KG1 (cell line): ENCODE data around the gene AP3D1.
"Not testable (repeated sequence)": the region's sequence is repeated elsewhere in the genome, so short reads cannot be mapped to it uniquely, and the experiment has no call there.

ENCODE experiments used
- DNase-seq: peaks from one replicate; lab custom pipeline; 2025; lab: John Stamatoyannopoulos, UW

Gene AP3D1

DNA sequence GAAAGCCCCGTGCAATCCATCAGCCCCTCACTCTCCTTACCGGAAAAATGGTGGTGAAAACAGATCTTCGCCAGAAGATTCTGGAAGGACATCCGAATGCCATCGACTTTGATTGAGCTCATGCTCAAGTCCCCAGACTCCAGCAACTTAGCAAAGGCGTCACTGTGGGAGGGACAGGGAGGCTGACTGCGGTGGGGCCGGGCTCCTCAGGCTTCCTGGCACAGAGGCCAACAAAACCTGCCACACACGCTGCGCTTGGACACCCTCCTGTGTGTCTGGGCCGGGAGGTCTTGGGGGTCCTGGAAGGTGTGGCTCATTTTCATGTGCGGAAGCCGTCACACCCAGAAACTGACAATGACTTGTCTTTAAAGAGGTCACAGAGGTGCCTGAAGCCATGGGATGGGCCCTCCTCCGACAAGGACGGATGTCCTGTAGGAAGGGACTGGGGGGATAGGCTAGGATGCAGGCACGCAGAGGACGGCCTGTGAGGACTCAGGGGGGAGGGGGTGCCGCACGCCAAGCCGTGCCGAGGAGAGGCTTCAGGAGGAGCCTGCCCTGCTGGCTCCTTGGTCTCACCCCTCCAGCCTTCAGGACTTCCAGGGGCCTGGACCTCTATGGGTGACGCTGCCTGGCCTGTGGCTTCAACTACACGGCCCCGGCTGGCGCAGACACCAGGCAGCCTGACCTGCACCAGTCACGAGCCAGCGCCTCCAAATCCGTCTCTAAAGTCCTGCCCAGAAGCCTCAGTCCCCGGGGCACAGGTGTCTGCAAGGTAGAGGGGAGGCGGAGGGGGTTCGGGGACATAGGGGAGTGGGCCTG, 42.1 kb downstream of the AP3D1 start:
- no peak for DNase-seq

DNA sequence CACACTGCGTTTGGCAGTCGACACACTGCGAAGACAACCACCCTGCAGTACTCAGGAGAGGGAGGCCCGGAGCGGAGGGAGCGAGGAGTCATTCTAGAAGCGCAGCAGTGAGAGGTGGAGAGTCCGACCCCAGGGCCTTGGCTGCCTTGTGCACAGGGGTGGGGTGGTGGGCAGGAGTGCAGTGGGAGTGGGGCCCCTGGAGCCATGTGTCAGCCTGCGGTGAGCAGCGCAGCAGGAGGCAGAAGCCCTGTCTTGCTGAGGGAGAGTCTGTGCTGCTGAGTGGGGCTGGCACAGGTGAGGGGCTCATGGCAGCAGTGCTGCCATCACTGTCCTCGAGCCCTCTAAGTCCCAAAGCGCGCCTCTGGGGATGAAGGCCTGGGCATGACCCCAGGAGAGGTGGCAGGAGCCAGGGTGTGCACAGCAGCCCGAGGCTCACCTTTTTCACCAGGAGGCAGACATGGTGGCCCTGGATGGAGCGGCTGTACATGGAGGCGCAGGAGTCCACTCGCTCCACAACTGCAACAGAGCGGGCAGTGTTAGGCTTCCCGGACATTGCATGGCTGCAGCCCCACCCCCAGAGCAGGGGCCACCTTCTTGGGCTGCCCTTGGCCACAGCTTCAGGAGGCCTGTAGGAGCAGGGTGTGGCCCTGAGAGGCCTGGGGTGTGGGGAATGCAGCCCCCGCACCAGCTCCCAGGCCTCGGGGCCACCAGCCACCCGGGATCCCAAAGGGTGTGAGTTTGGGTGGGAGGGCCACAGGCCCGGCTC, 42.9 kb downstream of the AP3D1 start:
- DNase-seq = no peak

DNA sequence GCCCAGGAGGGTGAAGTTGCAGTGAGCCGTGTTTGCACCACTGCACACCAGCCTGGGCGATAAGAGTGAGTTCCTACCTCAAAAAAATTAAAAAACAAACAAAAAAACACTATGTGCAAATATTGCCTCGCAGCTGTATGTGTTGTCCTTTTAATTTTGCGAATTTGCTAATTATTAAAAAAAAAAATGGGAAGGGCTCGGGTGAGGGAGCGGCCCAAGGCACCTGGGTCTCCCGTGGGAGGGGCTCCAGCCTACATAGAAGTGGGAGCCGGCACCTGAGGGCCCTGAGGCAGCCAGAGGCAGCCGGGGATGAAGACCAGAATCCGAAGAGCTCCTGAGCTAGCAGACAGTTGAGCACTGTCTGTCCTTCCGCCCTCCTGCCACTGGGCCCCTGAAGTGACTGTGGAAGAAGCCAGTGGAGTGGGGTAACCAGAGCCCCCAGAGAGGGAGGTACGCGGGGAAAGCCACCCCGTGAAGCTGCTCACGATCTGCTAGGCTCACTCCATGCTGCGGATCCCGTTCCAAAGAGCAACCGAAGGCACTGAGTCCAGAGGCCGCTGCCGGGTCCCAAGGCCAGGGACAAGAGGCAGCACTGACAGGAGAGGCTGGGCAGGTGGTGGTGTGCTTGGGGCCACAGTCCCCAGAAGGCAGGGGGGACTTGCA, 48.2 kb downstream of the AP3D1 start:
- no peak for DNase-seq

DNA sequence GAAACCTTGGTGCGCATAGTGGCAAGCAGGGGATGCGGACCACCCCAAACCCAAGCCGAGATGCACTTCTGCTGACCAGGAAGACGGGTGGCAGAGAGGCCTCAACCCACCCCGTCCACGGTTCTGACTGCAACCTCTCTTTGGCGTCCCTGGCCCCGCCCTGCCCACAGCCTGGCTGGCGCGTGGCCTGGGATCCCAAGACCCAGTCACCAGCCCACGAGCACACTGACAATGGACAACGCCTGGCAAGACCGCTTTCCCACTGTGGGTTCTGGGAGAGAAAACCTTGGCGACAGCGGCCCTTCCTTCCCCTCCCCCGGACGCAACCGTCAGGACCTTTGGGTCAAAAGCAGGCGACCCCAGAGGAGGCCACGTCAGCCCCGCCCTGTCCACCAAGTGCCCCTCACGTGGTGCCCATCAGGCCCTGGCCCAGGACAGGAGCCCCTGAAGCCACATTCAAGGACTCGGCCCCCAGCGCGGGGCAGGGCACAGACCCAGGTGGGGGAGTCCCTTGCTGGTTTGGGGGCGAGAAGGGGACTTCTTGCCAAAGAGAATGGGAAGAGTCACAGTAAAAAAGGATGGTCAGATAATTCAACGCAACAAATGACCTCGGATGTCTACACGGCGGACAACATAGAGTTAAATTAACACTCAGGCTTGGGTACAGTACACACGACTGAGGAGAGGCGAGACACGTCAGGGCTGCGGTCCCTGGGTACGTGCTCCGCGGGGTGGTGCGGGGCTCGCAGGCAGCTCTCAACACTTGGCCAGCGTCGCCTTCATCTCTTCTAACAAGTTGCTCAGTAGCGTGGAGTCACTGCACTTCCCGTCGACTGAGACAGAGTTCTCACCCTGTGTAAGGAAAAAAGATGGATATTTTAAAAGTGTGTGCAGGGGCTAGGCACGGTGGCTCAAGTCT, 49.7 kb downstream of the AP3D1 start:
- no peak for DNase-seq

DNA sequence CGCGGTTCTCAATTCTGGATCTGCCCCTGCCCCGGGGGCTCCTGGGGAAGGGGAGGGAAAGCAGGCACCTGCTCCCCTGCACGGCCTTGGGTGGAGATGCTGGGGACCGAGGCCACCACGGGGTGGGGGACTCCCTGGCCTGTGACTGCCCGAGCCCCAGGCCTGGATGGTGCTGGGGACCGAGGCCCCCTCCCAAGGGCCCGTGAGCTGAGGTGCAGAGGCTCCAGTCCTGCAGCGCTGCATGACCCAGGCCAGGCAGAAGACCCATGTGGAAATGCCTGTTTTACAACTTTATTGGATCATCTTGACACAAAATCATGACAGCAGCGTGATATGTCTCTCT, 50.7 kb downstream of the AP3D1 start:
- no peak for DNase-seq

DNA sequence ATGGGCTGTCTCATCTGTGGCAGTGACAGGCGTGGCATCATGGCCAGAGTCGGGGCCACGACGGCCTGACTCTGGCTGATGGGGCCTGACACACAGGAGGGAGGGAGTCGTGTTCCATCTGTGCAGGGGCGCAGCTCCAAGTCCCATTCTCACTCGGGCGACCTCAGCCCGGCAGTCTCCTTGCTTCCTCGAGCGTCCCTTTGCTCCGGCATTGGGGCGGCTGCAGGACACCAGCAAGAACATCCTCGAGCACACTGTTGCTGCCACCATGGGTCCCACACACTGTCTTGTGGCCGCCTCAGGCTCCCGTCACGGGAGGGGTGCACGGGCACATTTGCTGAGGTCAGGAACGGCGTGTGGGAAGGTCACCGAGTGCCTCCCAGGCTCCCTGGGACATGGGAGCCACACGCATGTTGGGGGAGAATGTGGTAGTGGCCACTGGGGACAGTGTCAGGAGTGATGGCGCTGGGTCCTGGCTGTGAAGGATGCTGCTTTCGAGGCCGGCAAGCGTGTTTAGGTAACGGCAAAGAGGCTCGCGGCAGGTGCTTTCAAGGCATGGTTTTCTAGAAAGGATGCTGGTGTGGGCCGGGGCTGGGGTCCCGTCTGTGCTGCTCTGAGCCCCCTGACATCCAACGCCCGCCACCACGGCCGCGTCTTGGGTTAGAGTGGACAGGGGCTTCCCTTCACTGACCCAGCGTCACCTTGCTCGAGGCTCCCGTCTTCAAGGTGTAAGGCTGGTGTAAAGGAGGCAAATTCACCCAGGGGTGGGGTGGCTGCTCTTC, 51.2 kb downstream of the AP3D1 start:
- no peak for DNase-seq

DNA sequence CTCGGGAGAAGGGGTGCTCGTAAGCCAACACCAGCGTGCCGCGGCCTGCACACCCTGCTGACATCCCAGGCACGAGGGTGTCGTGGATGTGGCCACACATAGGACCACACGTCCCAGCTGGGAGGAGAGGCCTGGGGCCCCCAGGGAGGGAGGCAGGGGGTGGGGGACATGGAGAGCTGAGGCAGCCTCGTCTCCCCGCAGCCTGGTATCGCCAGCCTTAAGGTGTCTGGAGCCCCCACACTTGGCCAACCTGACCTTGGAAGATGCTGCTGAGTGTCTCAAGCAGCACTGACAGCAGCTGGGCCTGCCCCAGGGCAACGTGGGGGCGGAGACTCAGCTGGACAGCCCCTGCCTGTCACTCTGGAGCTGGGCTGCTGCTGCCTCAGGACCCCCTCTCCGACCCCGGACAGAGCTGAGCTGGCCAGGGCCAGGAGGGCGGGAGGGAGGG, 52.3 kb downstream of the AP3D1 start:
- no peak for DNase-seq

DNA sequence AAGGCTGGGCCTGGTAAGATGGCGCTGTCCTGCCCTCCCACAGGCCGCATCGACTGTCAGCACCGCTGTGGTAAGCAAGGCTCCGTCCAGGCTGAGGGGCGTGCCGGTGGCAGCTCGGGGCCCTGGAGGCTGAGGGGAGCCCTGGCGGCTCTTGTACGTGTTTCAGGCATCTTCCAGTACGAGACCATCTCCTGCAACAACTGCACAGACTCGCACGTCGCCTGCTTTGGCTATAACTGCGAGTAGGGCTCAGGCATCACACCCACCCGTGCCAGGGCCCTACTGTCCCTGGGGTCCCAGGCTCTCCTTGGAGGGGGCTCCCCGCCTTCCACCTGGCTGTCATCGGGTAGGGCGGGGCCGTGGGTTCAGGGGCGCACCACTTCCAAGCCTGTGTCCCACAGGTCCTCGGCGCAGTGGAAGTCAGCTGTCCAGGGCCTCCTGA, 53.5 kb downstream of the AP3D1 start:
- DNase-seq = no peak

DNA sequence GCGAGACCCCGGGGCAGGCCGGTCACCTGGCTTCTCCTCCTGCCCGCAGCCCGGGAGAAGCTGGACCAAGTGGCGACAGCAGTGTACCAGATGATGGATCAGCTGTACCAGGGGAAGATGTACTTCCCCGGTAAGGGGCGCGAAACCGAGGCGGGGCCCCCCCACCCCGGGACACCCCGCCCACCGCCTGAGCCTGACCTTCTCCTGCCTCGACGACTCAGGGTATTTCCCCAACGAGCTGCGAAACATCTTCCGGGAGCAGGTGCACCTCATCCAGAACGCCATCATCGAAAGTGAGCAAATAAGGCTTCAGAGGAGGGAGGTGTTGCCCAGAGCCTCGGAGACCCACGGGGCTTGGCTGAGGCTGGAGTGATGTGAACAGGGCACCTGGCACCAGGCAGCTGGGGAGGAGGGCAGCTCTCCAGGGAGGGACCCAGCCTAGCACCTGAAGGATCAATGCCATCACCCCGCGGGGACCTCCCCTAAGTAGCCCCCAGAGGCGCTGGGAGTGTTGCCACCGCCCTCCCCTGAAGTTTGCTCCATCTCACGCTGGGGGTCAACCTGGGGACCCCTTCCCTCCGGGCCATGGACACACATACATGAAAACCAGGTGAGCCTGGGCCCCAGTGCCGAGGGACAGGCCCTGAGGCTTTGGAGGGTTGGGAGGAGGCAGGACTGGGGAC, 54.0 kb downstream of the AP3D1 start:
- DNase-seq = no peak

DNA sequence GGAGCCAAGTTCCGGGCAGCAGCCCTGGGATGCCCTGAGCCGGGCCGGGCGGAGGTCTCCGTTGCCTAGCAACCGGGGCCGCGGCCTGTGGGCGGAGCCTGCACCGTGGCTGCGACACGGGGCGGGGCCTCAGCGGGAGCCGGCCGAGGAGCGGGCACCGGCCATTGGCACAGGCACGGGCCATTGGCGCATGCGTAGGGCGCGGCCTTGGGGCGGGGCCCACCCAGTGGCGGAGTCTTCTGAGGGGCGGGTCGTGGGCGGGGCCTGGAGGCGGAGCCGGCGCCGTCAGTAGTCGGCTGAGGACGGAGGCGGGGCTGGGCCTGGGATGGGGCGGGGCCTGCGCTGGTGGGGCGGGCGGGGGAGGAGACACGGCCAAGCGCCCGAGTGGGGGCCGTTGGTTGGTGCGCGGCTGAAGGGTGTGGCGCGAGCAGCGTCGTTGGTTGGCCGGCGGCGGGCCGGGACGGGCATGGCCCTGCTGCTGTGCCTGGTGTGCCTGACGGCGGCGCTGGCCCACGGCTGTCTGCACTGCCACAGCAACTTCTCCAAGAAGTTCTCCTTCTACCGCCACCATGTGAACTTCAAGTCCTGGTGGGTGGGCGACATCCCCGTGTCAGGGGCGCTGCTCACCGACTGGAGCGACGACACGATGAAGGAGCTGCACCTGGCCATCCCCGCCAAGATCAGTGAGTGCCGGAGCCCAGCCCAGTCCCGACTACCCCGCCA, 54.7 kb downstream of the AP3D1 start, which contains the start of gene IZUMO4:
TSS of gene IZUMO4 (plus strand) at position 436 of the 723 bp plus-strand sequence. CDS start at position 467, 31 bp downstream.
- peak; percentile 88 for DNase-seq

DNA sequence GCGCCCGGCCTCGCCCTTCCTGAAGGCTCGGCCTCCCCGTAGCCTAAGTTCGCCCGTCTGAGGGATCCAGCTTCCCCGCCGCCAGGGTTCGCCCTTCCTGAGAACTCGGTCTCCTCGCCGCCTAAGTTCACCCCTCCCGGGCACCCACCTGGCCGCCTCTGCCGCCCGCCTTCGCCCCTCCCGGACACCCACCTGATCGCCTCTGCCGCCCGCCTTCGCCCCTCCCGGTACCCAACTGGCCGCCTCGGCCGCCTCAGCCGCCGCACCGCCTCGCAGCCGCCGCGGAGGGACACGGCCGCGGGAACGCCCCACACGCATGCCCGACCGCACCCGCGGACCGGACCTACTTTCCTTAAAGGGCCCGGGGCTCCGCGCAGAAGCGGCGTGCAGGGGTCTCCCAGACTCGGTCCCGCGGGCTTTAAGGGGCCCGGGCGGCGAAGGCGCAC, 55.3 kb downstream of the AP3D1 start, which contains the start of gene MOB3A:
TSS of gene MOB3A (minus strand) at position 293 of the 446 bp plus-strand sequence. CDS start 17,766 bp downstream, outside the sequence.
- DNase-seq = peak; percentile 88

DNA sequence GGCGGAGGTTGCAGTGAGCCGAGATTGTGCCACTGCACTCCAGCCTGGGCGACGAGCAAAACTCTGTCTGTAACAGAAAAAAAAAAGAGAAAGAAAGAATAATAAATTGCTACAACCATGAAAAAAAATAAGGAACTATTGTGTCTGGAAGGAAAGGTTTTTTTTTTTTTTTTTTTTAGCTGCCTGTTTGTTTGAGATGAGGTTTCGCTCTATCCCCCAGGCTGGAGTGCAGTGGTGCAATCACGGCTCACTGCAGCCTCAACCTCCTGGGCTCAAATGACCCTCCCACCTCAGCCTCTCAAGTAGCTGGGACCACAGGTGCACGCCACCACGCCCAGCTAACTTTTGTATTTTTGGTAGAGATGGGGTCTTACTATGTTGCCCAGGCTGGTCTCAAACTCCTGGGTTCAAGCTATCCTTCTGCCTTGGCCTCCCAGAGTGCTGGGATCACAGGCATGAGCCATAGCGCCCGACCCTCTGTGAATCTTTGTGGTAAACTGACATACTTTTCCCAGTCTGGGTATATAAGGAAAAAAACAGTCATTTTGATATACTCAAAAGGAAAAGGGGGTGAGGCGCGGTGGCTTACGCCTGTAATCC, 59.3 kb downstream of the AP3D1 start:
- DNase-seq = not testable (repeated sequence)

DNA sequence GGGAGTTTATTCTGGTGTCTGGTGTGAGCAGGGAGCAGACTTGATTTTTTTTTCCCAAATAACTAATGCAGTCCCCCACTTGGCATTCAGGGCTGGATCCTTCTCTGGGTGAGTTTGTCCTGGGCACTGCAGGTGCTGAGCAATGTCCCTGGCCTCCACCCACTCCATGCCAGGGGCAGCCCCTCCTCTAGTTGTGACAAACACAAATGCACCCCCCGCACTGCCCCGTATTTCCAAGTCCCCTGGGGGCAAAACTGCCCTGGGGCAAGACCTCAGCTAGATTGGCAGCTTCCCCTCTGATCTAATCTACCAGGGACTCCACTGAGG, 61.7 kb downstream of the AP3D1 start:
- no peak for DNase-seq

DNA sequence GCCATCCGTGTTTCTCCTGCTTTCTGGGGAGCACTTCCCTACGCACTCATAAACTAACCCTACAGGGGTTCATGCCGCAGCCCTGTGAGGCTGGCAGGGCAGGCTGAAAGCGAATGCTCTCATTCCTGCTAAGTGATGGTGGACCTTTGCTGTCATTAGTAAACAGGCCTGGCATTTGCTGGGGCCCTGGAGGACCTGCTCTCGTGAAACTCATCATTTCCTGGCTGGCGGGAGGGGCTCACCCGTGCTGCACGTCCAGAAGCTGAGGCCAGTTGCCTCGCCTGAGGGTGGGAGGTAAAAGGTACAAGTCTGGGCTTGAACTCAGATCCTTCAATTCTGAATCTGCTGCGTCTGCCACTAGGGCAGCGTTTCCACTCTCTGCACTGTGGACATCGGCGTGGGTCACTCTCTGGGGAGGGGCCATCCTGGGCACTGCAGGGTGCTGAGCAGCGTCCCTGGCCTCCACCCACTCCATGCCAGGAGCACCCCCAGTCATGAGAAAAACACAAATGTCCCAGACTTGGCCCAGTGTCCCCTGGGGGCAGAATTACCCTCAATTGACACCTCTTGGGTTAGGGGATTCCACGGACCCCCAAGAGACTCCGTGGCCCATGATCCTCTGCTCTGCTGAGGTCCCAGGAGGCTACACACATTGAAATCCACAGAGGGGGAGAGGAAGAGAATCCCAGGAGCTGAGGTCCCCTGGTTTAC, 62.2 kb downstream of the AP3D1 start:
- no peak for DNase-seq

DNA sequence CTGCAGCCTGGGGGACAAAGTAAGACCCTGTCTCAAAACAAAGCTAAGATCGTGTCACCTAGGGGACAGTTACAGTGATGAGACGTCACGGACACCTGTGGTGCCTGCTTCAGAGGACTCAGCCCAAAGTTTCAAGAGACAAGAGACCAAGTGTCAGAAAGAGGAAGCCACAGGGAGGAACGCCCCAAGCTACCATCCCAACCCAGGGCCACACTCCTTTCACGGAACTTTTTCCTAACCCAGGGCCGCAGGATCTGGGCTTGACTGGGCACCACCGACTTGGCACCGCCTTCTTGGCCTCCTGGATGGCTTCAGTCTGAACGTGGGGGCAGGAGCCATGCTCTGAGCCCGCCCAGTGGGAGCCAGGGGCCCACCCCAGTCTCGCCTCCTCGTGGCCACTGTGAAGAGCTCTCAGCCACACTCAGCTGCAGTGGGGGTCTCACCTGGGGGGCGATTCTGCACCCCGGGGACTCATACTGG, 63.7 kb downstream of the AP3D1 start:
- no peak for DNase-seq

DNA sequence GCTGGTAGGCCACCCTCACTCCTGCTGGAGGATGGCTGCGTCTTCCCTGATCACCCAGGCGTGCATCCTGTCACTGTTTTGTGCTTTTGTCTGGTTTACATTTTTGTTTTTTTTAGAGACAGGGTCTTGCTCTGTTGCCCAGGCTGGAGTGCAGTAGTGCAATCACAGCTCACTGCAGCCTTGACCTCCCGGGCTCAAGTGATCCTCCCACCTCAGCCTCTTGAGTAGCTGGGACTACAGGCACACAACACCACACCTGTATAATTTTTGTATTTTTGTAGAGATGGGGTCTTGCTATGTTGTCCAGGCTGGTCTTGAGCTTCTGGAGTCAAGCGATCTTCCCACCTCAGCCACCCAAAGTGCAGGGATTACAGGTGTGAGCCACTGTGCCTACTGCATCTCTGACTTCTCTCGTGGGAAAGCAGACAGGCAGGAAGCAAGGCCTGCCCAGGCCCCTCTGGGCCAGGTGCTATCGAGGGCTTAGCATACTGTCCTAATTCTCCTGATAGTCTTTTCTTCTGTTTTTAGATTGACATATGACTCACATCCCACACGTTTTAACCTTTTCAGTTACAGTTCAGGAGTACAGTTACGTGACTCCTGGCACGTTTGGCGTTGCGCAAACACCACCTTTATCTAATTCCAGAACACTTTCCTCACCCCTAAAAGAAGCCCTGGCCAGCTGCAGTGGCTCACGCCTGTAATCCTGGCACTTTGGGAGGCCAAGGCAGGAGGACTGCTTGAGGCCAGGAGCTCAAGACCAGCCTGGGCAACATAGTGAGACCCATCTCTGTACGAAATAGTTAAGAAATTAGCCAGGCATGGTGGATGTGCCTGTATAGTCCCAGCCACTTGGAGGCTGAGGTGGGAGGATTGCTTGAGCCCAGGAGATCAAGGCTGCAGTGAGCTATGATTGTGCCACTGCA, 64.4 kb downstream of the AP3D1 start:
- DNase-seq = not testable (repeated sequence)
